ENCODE data around the gene PACSIN1. TPM values are rescaled to one million over a fixed set of nuclear protein-coding genes. Genes with fewer than 3 reads are reported as not detected.

Gene PACSIN1, protein sequence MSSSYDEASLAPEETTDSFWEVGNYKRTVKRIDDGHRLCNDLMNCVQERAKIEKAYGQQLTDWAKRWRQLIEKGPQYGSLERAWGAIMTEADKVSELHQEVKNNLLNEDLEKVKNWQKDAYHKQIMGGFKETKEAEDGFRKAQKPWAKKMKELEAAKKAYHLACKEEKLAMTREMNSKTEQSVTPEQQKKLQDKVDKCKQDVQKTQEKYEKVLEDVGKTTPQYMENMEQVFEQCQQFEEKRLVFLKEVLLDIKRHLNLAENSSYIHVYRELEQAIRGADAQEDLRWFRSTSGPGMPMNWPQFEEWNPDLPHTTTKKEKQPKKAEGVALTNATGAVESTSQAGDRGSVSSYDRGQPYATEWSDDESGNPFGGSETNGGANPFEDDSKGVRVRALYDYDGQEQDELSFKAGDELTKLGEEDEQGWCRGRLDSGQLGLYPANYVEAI
- 7.0 and 7.6 TPM in 2 replicates for total RNA-seq (2021)
- long read RNA-seq, full-length matches to known transcripts, result 2 of 5 reads
- long read RNA-seq, partial matches to known transcripts, result 1 of 5 reads
- long read RNA-seq, other reads (novel, unspliced or antisense), result 2 of 5 reads

DNA sequence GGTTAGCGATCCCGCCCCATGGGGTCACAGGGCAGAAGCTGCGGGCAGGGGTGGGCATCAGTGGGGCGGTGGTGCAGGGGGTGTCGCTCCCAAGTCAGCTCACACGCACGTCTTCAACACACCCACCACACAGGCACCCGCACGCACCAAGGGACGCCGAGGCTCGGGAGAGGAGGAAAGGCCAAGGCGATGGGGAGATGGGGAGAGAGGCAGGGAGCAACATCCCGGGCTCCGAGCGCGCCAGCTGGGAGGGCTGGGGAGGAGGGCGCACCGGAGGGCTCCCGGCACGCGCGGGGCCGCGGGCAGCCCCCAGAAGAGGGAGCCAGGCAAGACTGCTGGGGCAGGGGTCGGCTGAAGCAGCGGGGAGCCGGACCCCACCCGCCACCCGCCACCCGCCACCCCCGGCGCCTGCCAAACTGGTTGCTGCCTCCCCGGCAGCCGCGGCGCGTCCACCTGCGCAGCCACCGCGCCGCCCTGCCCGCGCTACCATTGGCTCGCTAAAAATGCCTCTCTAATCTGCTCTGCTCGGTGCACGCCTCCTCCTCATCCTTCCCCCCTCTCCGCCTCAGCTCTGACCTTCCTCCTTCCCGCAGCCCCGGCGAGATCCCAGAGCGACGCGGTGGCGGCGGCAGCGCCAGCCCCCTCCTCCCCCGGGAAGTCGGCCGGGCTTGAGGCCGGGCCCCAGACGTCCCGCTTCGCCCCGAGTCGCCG is at the start of gene PACSIN1:
Gene PACSIN1 (plus strand): TSS at position 546 of the 711 bp plus-strand sequence. CDS start 60,230 bp downstream, outside the sequence.
- Mint-ChIP-seq H3K36me3 (ENCODE audit: insufficient read depth in 1 of 3, low read depth in 3 of 3) (no peaks in the 10 kb centered on the region), H3K27ac (peak within 1 kb of the TSS in 1 of 3 experiments; percentile 96; a peak in 1 of 7 replicates), H3K4me3 (peak within 1 kb of the TSS; percentile 80 to 89), H3K4me1 (peaks cover 17 to 33% of the 10 kb centered on the region in 2 experiments), H3K9me3 (no peaks in the 10 kb centered on the region), H3K27me3 (ENCODE audit: low read depth) (peaks cover 22% of the 10 kb centered on the region)
- no peak within 1 kb of the TSS for H2BK120ac ChIP-seq (ENCODE audit: low read depth, low read length, poor library complexity, severe bottlenecking)
- no peak within 1 kb of the TSS for H2BK20ac ChIP-seq (ENCODE audit: low read depth, low read length, poor library complexity, severe bottlenecking)
- H4K5ac ChIP-seq (ENCODE audit: insufficient read length, low read depth, low read length), result no peak within 1 kb of the TSS
- H3K18ac ChIP-seq (ENCODE audit: insufficient read length, low read depth, low read length), result no peak within 1 kb of the TSS
- WGBS (ENCODE audit: extremely low coverage, insufficient read length, low lambda C conversion rate), result no CpG with 5 or more reads among the region's 67 CpGs
- H3K23ac ChIP-seq (ENCODE audit: insufficient read length, low read depth, low read length), result no peak within 1 kb of the TSS
- H3K27me3 ChIP-seq (ENCODE audit: insufficient read depth, low read length), result no peaks in the 10 kb centered on the region
- no peak within 1 kb of the TSS for H2BK12ac ChIP-seq (ENCODE audit: insufficient read length, low read depth, low read length)
- H3K79me1 ChIP-seq (ENCODE audit: insufficient read depth, low read depth, low read length, poor library complexity, severe bottlenecking), result no peaks in the 10 kb centered on the region
- H3K56ac ChIP-seq (ENCODE audit: insufficient read length, low read depth, low read length), result no peak within 1 kb of the TSS
- peak within 1 kb of the TSS; percentile 66 for H3K14ac ChIP-seq (ENCODE audit: insufficient read depth, low read length)
- H4K20me1 ChIP-seq (ENCODE audit: control insufficient read depth, insufficient read depth, insufficient read length), result no peaks in the 10 kb centered on the region
- peak; percentile 82 for DNase-seq
- no peak within 1 kb of the TSS for H2AK5ac ChIP-seq (ENCODE audit: insufficient read length, low read length)
- H3K9me3 ChIP-seq (ENCODE audit: control insufficient read depth, low read depth, low read length), result no peaks in the 10 kb centered on the region
- H3K9ac ChIP-seq (ENCODE audit: extremely low read depth, insufficient read length, low read length), result peak within 1 kb of the TSS; percentile 10
- peak within 1 kb of the TSS; percentile 85 for H3K4me2 ChIP-seq (ENCODE audit: insufficient read depth, insufficient read length, low read length)
- H3K4me1 ChIP-seq (ENCODE audit: insufficient read depth, low read length), result no peaks in the 10 kb centered on the region
- no peak within 1 kb of the TSS for H4K8ac ChIP-seq (replicated peaks; ENCODE audit: insufficient read length, low read depth, low read length)
- H2BK15ac ChIP-seq (ENCODE audit: low read depth, low read length), result no peak within 1 kb of the TSS
- H2AFZ ChIP-seq (ENCODE audit: low read length), result no peak within 1 kb of the TSS
- no peak within 1 kb of the TSS for H2BK5ac ChIP-seq (ENCODE audit: insufficient read length, low read length)
- TF ChIP-seq, protein P1, sequence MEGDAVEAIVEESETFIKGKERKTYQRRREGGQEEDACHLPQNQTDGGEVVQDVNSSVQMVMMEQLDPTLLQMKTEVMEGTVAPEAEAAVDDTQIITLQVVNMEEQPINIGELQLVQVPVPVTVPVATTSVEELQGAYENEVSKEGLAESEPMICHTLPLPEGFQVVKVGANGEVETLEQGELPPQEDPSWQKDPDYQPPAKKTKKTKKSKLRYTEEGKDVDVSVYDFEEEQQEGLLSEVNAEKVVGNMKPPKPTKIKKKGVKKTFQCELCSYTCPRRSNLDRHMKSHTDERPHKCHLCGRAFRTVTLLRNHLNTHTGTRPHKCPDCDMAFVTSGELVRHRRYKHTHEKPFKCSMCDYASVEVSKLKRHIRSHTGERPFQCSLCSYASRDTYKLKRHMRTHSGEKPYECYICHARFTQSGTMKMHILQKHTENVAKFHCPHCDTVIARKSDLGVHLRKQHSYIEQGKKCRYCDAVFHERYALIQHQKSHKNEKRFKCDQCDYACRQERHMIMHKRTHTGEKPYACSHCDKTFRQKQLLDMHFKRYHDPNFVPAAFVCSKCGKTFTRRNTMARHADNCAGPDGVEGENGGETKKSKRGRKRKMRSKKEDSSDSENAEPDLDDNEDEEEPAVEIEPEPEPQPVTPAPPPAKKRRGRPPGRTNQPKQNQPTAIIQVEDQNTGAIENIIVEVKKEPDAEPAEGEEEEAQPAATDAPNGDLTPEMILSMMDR (conservative IDR thresholded peaks at IDR 0.05), result no peak
- no peak within 1 kb of the TSS for H3T11ph ChIP-seq (ENCODE audit: low read length)
- H3K27ac ChIP-seq (ENCODE audit: insufficient read length, low read depth, low read length), result no peak within 1 kb of the TSS
- H4K91ac ChIP-seq (ENCODE audit: insufficient read length, low read depth, low read length), result no peak within 1 kb of the TSS
- no peaks in the 10 kb centered on the region for H3K79me2 ChIP-seq (ENCODE audit: insufficient read depth, low read length)
- no peak within 1 kb of the TSS for H3K4ac ChIP-seq (ENCODE audit: low read depth, low read length)
- peaks cover 11% of the 10 kb centered on the region for H3K23me2 ChIP-seq (ENCODE audit: insufficient read length, low read depth, low read length, poor library complexity, severe bottlenecking)
